ENCODE measurements around the gene ELMO2.

ELMO2 gene

DNA sequence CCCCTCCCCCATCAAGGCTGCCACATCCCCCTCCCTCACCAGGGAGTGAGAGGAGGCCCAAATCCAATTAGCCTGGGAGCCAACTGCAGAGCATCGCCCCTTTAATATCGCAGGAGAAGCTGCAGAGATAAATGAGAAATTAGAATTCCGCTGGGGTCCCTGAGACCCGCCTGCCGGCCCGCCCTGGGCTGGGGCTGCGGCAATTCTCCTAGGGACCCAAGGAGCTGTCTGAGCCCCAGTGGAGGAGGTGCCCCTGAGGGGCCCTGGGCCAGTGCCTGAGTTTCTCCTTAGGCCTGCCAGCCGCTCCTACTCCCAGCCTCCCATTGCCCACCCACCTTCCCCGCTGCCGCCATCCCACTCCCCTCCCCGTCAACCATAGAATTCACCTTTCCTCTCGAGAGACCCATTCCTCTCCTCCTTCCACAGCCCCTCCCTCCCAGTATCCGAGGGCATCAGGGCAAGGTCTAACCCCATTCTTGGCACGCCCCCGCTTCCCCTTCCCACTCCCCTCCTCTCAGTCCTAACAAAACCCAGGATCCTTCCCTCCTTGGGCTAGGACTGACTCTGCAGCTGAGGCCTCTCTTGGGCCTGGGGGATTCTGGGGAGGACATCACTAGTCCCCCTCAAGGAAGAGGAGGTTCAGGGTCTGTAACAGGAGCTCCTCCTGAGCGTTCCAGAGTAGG, 78.1 kb downstream of the ELMO2 start:
- Mint-ChIP-seq H3K27ac (no peak overlapping the region), H3K4me1 (no peaks in the 10 kb centered on the region), H3K4me3 (no peak overlapping the region), H3K27me3 (peaks cover 9% of the 10 kb centered on the region), H3K36me3 (ENCODE audit: low read depth) (no peaks in the 10 kb centered on the region), H3K9me3 (no peaks in the 10 kb centered on the region)
- ATAC-seq (no peak), DNase-seq (no peak)

DNA sequence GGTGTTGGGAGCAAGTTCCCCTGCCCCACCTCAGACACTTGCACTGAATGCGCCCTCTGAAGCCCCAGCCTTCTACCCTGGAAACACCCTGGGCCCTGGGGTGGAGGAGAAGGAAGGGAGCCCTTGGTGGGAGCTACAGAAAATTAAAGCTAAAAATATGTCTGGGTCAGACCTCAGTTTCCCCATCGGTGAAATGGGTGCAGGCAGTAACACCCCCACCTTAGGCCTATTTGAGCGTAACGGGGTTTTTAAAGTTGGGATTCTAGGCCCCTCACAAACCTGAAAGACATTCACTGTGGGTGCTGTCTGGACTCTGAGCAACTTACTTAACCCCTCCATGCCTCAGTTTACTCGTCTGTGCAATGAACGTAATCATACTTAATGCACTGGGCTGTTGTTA, 78.9 kb downstream of the ELMO2 start:
- H3K9me3 Mint-ChIP-seq = no peaks in the 10 kb centered on the region
- H3K27me3 Mint-ChIP-seq = peaks cover 9% of the 10 kb centered on the region
- H3K4me1 Mint-ChIP-seq = no peaks in the 10 kb centered on the region
- no peaks in the 10 kb centered on the region for H3K36me3 Mint-ChIP-seq (ENCODE audit: low read depth)
- ATAC-seq (no peak), DNase-seq (no peak)
- no peak overlapping the region for H3K4me3 Mint-ChIP-seq
- no peak overlapping the region for H3K27ac Mint-ChIP-seq

DNA sequence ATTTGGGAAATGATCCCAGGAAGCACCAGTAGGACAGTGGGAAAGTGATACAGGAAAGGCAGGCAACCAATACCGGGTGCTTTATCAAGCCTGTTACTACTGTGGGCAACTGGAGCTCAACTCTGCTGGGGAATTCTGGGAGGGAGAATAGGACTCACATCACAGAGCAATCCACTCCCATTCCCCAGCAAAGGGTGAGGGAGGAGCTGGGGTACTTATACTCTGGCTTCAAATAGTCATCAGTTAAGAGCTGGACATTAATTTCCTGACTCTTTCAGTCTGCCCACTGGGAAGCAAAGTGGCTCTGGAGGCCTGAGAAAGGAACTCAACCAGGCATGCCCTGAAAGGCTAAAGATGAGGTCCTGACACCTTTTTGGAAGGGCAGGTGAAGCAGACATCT, 80.6 kb downstream of the ELMO2 start:
- Mint-ChIP-seq H3K27ac (no peak overlapping the region), H3K36me3 (ENCODE audit: low read depth) (no peaks in the 10 kb centered on the region), H3K9me3 (no peaks in the 10 kb centered on the region), H3K4me3 (no peak overlapping the region), H3K4me1 (no peaks in the 10 kb centered on the region), H3K27me3 (peaks cover 13% of the 10 kb centered on the region)
- ATAC-seq (no peak), DNase-seq (no peak)

DNA sequence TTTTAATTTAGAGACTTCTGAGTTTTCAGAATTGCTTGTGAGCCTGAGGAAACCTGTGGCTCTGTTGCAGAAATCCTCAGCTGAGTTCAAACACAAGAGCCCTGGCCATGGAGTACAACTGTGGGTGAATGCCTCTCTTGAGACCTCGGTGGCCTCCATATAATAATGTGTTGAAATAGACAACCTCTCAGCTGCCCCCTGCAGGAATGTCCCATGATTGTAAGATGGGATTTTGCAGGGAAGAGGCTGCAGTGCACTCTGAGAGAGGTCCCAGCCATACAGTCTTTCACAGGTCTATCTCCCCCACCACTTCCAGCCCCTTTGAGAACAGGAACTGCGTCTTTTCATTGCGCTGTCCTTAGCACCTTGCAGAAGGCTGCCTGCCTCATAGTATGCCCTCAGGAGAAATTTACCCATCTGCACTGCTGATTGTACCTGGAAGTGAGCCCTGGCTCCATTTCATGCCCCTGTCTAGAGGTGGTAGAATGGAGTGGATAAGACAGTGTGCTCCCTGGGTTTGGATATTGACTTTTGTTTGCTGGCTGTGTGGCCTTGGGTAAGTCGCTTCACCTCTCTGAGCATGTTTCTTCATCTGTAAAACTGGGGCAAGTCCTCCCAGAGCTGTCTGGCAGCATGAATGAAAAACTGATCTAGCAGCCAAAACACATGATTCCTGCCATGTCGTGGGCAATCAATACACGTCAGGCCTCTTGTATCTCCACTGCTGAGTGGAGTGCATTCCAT, 81.3 kb downstream of the ELMO2 start:
- no peak overlapping the region for H3K4me3 Mint-ChIP-seq
- no peak for DNase-seq

DNA sequence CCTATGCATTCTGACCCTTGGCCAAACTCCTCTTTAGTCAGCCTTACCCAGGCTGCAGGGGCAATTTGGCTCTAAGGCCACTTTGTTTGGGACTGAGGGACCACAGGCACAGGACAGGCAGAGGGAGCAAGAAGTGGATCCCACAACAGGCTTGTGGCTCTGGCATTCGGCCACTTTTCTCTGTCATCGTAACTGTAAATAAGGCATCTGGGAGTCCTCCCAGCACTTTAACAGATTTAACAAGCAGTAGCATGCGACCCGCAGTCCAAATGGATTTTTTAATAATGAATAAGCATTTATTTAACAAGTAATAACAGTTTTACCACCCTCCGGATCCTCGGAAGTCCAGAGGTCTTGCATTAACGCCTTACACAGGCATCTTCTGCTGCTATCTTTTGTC, 82.0 kb downstream of the ELMO2 start:
- Mint-ChIP-seq H3K27me3 (peaks cover 8% of the 10 kb centered on the region), H3K27ac (no peak overlapping the region), H3K4me1 (no peaks in the 10 kb centered on the region), H3K36me3 (ENCODE audit: low read depth) (no peaks in the 10 kb centered on the region), H3K9me3 (no peaks in the 10 kb centered on the region), H3K4me3 (no peak overlapping the region)
- ATAC-seq (no peak), DNase-seq (no peak)

More for the DNA sequence above, 81.3 kb downstream of the ELMO2 start:
- no peak overlapping the region for H3K27ac Mint-ChIP-seq
- no peaks in the 10 kb centered on the region for H3K9me3 Mint-ChIP-seq
- no peak for ATAC-seq
- peaks cover 13% of the 10 kb centered on the region for H3K27me3 Mint-ChIP-seq
- H3K4me1 Mint-ChIP-seq = no peaks in the 10 kb centered on the region
- no peaks in the 10 kb centered on the region for H3K36me3 Mint-ChIP-seq (ENCODE audit: low read depth)

DNA sequence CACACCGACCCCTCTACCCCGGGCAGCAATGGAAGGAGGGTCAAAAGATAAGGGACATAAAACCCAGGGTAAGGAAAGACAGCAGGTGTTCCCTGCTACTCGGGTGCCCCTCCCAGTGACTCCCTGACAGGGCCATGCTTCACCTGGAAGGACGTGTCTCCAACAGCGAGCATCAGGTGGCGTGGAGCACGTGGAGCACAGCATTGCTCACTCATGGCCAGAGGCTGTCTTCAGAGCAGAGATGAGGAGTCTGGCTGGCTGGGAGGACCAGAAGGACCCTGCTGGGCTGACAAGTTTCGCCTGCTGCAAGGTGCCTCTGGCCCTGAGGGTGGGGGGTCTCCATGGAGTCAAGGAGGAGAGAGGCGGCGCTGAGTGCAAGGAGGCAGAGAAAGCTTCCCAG, 82.9 kb downstream of the ELMO2 start:
- Mint-ChIP-seq H3K9me3 (no peaks in the 10 kb centered on the region), H3K36me3 (ENCODE audit: low read depth) (no peaks in the 10 kb centered on the region), H3K27me3 (peaks cover 11% of the 10 kb centered on the region), H3K27ac (no peak overlapping the region), H3K4me3 (no peak overlapping the region), H3K4me1 (no peaks in the 10 kb centered on the region)
- no peak for DNase-seq
- no peak for ATAC-seq

DNA sequence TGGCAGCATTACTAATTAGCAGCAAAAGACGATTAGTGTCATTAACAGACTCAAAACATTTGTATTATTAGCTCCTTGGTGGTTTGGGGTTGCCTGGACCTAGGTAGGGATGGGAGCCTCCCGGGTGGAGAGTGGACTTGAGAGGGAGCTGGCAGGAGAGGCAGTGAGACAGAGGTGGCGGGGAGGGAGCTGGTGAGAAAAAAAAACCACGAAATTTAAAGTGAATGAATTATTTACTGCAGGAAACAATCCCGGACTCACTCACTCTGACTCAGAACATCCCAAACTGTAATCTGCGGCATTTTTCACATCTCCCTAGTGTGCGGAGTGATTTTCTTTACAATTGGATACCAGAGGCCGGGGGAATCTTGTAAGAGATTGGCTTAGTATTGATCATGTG, 83.8 kb downstream of the ELMO2 start:
- no peaks in the 10 kb centered on the region for H3K36me3 Mint-ChIP-seq (ENCODE audit: low read depth)

DNA sequence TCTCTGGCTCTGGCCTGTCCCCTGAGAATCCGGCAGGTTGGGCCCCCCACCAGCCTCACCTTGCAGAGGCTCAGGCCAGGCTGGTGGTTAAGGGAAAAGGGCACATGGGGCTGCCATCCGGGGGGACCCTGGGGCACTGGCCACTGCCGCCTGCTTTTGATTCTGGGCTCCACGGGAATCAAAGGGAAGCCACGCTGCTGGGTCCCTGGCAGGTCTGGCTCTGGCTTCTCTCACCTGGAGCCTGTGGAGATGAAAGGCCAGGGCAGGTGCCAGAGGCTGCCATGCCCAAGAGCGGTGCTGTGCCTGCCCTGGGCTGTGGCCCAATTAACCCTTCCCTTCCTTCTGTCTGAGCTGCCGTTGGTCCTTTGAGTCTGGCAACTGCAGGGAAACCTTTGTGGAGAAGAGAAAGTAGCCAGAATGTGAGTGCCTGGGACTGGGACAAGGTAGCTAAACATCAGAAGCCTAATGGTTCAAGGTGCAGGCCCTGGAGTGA, 88.7 kb downstream of the ELMO2 start:
- Mint-ChIP-seq H3K36me3 (ENCODE audit: low read depth) (no peaks in the 10 kb centered on the region), H3K9me3 (no peaks in the 10 kb centered on the region), H3K27ac (no peak overlapping the region), H3K27me3 (peaks cover 46% of the 10 kb centered on the region), H3K4me1 (no peaks in the 10 kb centered on the region), H3K4me3 (no peak overlapping the region)
- ATAC-seq = no peak
- no peak for DNase-seq

More for the DNA sequence above, 83.8 kb downstream of the ELMO2 start:
- DNase-seq (no peak), ATAC-seq (no peak)
- no peak overlapping the region for H3K27ac Mint-ChIP-seq
- H3K9me3 Mint-ChIP-seq = no peaks in the 10 kb centered on the region
- H3K27me3 Mint-ChIP-seq = peaks cover 11% of the 10 kb centered on the region
- no peaks in the 10 kb centered on the region for H3K4me1 Mint-ChIP-seq
- H3K4me3 Mint-ChIP-seq = no peak overlapping the region

DNA sequence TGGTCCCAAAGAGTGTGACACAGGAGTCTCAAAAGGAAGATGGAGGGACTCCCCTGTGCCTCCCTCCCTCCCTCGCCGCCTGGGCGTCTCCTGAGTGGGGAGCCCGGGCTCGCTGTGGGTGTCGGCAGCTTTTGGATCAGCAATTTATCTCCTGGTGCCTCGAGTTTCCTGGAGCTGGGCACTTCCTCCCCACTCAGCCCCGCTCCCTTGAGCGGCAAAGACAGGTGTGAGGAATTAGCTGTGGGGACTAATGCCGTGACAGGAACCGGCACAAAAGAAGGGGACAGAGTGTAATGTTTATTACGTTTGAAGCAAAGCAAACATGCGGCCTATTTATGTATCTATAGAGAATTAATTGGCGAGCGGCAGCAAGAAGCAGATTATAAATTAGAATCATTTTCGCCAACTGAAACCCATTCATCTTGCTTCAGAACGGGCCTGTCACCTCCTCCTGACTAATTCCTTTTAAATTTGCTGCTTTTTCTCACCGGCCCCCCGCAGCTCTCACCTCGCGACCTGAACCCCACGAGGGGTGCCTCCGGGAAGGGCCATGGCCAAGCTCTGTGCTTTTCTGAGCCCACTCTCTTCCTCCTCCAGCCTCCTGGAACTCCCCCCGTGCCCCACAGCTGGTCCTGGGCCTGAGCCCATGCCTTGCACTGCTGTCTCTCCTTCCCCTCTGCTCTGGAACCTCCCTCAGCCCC, 89.3 kb downstream of the ELMO2 start:
- no peak overlapping the region for H3K4me3 Mint-ChIP-seq
- DNase-seq (no peak), ATAC-seq (no peak)
- no peak overlapping the region for H3K27ac Mint-ChIP-seq
- H3K9me3 Mint-ChIP-seq = no peaks in the 10 kb centered on the region
- peaks cover 49% of the 10 kb centered on the region for H3K27me3 Mint-ChIP-seq
- H3K4me1 Mint-ChIP-seq = peaks cover under 1% of the 10 kb centered on the region
- no peaks in the 10 kb centered on the region for H3K36me3 Mint-ChIP-seq (ENCODE audit: low read depth)

Measured in activated naive CD8-positive, alpha-beta T cell treated with anti-CD3 and anti-CD28 coated beads, Interleukin-2, amount 50 U/mL, for 24 hours (primary cell).